IMR-90 (cell line): ENCODE data around the gene TIAM2. TPM values are rescaled to one million over a fixed set of nuclear protein-coding genes. Genes with fewer than 3 reads are reported as not detected.
A peak's percentile ranks its signal among the peaks of the same experiment; 100 is the strongest.
"Not testable (repeated sequence)": the region's sequence is repeated elsewhere in the genome, so short reads cannot be mapped to it uniquely, and the experiment has no call there.

Source experiments
- ATAC-seq: fragments of 200-7000 bp; cut with Tn5 transposase; 2 replicates; pipeline ENCODE4 v1.9.1; 2020; ENCODE audit warnings: low read depth, mild to moderate bottlenecking, moderate library complexity
- BruUV-seq: library from RNA; stranded (reverse); fragments of 400-500 nt; replicated peaks from 2 replicates; lab custom pipeline; 2021; lab: Mats Ljungman, UMichigan
- CTCF ChIA-PET: fragments of 300-600 bp; formaldehyde crosslinking; extraction: SDS; loops from one replicate; lab custom pipeline; 2021; ENCODE audit warnings: antibody characterized with exemption; lab: Yijun Ruan, JAX
- POLR2A ChIA-PET: fragments of 300-600 bp; sonication (Branson Sonifier 250); formaldehyde crosslinking; loops from one replicate; lab custom pipeline; 2022; ENCODE audit warnings: antibody characterized with exemption; ENCODE audit not compliant: unreplicated experiment; lab: Charles Lee
- DNase-seq: peaks from one replicate; pipeline ENCODE4 v3.0.0; 2013
- H2AFZ ChIP-seq: replicated peaks from 2 replicates; pipeline ENCODE3; 2013; ENCODE audit warnings: low read length, mild to moderate bottlenecking; ENCODE audit not compliant: poor library complexity
- H2AK5ac ChIP-seq: 2 replicates; pipeline ENCODE4 v1.6.1; 2013; ENCODE audit warnings: low read depth, low read length, inconsistent platforms
- H2AK9ac ChIP-seq: replicated peaks from 2 replicates; pipeline ENCODE3; 2013; ENCODE audit warnings: mild to moderate bottlenecking, low read depth, low read length, moderate library complexity; ENCODE audit not compliant: poor library complexity
- H2BK120ac ChIP-seq: 2 replicates; pipeline ENCODE4 v1.6.1; 2013; ENCODE audit warnings: low read depth, low read length, inconsistent platforms
- H2BK15ac ChIP-seq: 3 replicates; pipeline ENCODE4 v1.6.1; 2013; ENCODE audit warnings: low read depth, low read length, inconsistent platforms
- H2BK20ac ChIP-seq: 2 replicates; pipeline ENCODE4 v1.6.1; 2013; ENCODE audit warnings: low read depth, mild to moderate bottlenecking, inconsistent platforms, low read length, moderate library complexity
- H2BK5ac ChIP-seq: 2 replicates; pipeline ENCODE4 v1.6.1; 2013; ENCODE audit warnings: mild to moderate bottlenecking, low read depth, low read length, inconsistent platforms; ENCODE audit not compliant: poor library complexity, severe bottlenecking
- H3K14ac ChIP-seq: replicated peaks from 2 replicates; pipeline ENCODE4 v1.6.1; 2013; ENCODE audit warnings: low read depth, low read length, inconsistent platforms
- H3K18ac ChIP-seq: 2 replicates; pipeline ENCODE4 v1.6.1; 2013; ENCODE audit warnings: low read depth, low read length, control low read depth
- H3K23ac ChIP-seq: 2 replicates; pipeline ENCODE4 v1.6.1; 2013; ENCODE audit warnings: low read depth, low read length, inconsistent platforms
- H3K27ac ChIP-seq: 2 replicates; pipeline ENCODE4 v1.5.1; 2013; ENCODE audit warnings: mild to moderate bottlenecking, control low read depth, low read length; ENCODE audit not compliant: insufficient read depth
- H3K27me3 ChIP-seq: 2 replicates; pipeline ENCODE4 v1.6.1; 2013; ENCODE audit warnings: low read length; ENCODE audit not compliant: control insufficient read depth, insufficient read depth
- H3K36me3 ChIP-seq: 2 replicates; pipeline ENCODE4 v1.6.1; 2013; ENCODE audit warnings: low read length, mixed read lengths; ENCODE audit not compliant: control insufficient read depth, insufficient read depth
- H3K4ac ChIP-seq: 2 replicates; pipeline ENCODE4 v1.6.1; 2013; ENCODE audit warnings: low read depth, low read length, inconsistent platforms
- H3K4me1 ChIP-seq: 2 replicates; pipeline ENCODE4 v1.6.1; 2013; ENCODE audit warnings: low read length, mixed read lengths; ENCODE audit not compliant: control insufficient read depth, insufficient read depth
- H3K4me2 ChIP-seq: 2 replicates; pipeline ENCODE4 v1.6.1; 2013; ENCODE audit warnings: low read depth, mild to moderate bottlenecking, control low read depth, low read length, moderate library complexity
- H3K4me3 ChIP-seq: 2 replicates; pipeline ENCODE4 v1.5.1; 2013; ENCODE audit warnings: low read depth, mild to moderate bottlenecking, control low read depth, low read length, moderate library complexity; ENCODE audit not compliant: insufficient read depth
- H3K56ac ChIP-seq: 2 replicates; pipeline ENCODE4 v1.6.1; 2013; ENCODE audit warnings: low read length, inconsistent platforms; ENCODE audit not compliant: insufficient read depth; ENCODE audit errors: extremely low read depth
- H3K79me1 ChIP-seq, 2 experiments: 2 replicates each; pipeline ENCODE4 v1.6.1; 2013; ENCODE audit warnings: low read length in 2 of 2, inconsistent platforms in 1 of 2, low read depth in 1 of 2
- H3K9ac ChIP-seq: 2 replicates; pipeline ENCODE4 v1.6.1; 2013; ENCODE audit warnings: low read depth, low read length, control low read depth
- H3K9me1 ChIP-seq: 2 replicates; pipeline ENCODE4 v1.6.1; 2013; ENCODE audit warnings: low read length, inconsistent platforms; ENCODE audit not compliant: insufficient read depth
- H3K9me3 ChIP-seq: 2 replicates; pipeline ENCODE4 v1.6.1; 2013; ENCODE audit warnings: low read length; ENCODE audit not compliant: control insufficient read depth, insufficient read depth
- H4K20me1 ChIP-seq: 2 replicates; pipeline ENCODE4 v1.6.1; 2013; ENCODE audit warnings: low read length, inconsistent platforms; ENCODE audit not compliant: insufficient read depth
- H4K5ac ChIP-seq: 2 replicates; pipeline ENCODE4 v1.6.1; 2013; ENCODE audit warnings: mild to moderate bottlenecking, low read depth, low read length, control low read depth
- H4K8ac ChIP-seq, 2 experiments: 2 replicates each; pipeline ENCODE4 v1.6.1; 2013; ENCODE audit warnings: low read depth in 2 of 2, low read length in 2 of 2, control low read depth in 1 of 2, inconsistent platforms in 1 of 2
- H4K91ac ChIP-seq: 2 replicates; pipeline ENCODE4 v1.6.1; 2013; ENCODE audit warnings: low read depth, low read length, inconsistent platforms; ENCODE audit not compliant: insufficient read depth
- WGBS, 2 experiments: methylation state at CpG; one replicate each; pipeline versions ENCODE4 v1.1.5 to v1.1.7; 2013; ENCODE audit warnings: missing lambda C conversion rate in 2 of 2; ENCODE audit not compliant: insufficient read length in 1 of 2; ENCODE audit errors: extremely low coverage in 2 of 2; 5-methylcytosine and 5-hydroxymethylcytosine counted together
- dilution Hi-C: fragments of 300-500 bp; cut with HindIII; formaldehyde crosslinking; loops from one replicate; pipeline ENCODE4 v1.14.3; 2018; ENCODE audit warnings: low sequenced_read_pairs; ENCODE audit not compliant: unreplicated experiment
- in situ Hi-C: fragments of 300-500 bp; cut with MboI; formaldehyde crosslinking; loops from 3 replicates; pipeline ENCODE4 v1.14.3; 2019; ENCODE audit warnings: low sequenced_read_pairs, inconsistent platforms, mixed read lengths
- intact Hi-C: fragments of 100-400 bp; cut with micrococcal nuclease; formaldehyde crosslinking; loops from 2 replicates; pipeline ENCODE4 v1.10.0; 2022
- polyA plus RNA-seq, 3 experiments: library from polyadenylated mRNA; depleted of rRNA; stranded (reverse); fragments of >200 nt; gene quantifications; 2 replicates each; pipeline ENCODE4 v1.2.3, GENCODE V29; 2012; ENCODE audit warnings: low replicate concordance in 1 of 3
- total RNA-seq: library from RNA; depleted of rRNA; stranded (reverse); fragments of >200 nt; gene quantifications from 2 replicates; pipeline ENCODE4 v1.2.3, GENCODE V29; 2012

TIAM2 gene
- total and polyA plus RNA-seq, 2 of the 4 experiments (the other 2 are of a cell fraction), result 3.1 to 4.7 TPM

DNA sequence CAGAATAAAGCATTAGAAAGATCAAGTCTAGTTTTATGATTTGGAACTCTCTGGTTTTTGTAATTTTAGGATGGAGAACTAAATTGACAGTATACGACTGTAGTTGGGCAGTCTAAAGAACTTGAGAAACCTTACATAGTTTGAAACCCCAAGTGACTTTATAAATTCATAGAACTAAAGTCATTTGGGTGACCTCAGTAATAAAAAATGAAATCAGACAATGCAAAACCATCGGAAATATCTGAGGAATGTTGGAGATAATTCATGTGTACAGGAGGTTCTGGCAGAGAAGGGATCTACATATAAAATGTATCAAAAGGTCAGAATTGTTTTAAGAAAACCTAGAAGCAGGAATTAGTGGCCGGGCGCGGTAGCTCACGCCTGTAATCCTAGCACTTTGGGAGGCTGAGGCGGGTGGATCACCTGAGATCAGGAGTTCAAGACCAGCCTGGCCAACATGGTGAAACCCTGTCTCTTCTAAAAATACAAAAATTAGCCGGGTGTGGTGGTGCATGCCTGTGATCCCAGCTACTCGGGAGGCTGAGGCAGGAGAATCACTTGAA lies 108.0 kb downstream of the TIAM2 start:
- dilution Hi-C loops, H3K18ac ChIP-seq, H3K4ac ChIP-seq, H3K14ac ChIP-seq, intact Hi-C loops, in situ Hi-C loops, H3K56ac ChIP-seq, H2BK20ac ChIP-seq, H2AK5ac ChIP-seq, H3K79me1 ChIP-seq, POLR2A ChIA-PET, H4K5ac ChIP-seq, H2BK15ac ChIP-seq, H4K20me1 ChIP-seq, H3K4me1 ChIP-seq, H3K27ac ChIP-seq, H3K9me1 ChIP-seq, BruUV-seq, H2AK9ac ChIP-seq, H3K23ac ChIP-seq, H3K9ac ChIP-seq, H3K27me3 ChIP-seq, H3K4me2 ChIP-seq, H3K9me3 ChIP-seq, H4K91ac ChIP-seq, CTCF ChIA-PET, H4K8ac ChIP-seq, H3K36me3 ChIP-seq, H2BK120ac ChIP-seq, H2BK5ac ChIP-seq, H2AFZ ChIP-seq, H3K4me3 ChIP-seq: not testable (repeated sequence)
- WGBS, 2 experiments, result 93% methylated on average over 5 of the region's 9 CpGs; no CpG with 5 or more reads in 1 of the 2 experiments
- peak; percentile 51 for ATAC-seq
- peak; percentile 58 for DNase-seq
